HepG2 (cell line): ENCODE results near the gene EYA3. TPM values are rescaled to one million over a fixed set of nuclear protein-coding genes. Genes with fewer than 3 reads are reported as not detected.

Experiments used
- ATAC-seq: fragments of 200-7000 bp; cut with Tn5 transposase; 3 replicates; pipeline ENCODE4 v1.9.1; 2020; ENCODE audit warnings: mild to moderate bottlenecking, moderate library complexity
- BruUV-seq: library from RNA; stranded (reverse); fragments of 400-500 nt; replicated peaks from 2 replicates; lab custom pipeline; 2021; lab: Mats Ljungman, UMichigan
- CTCF ChIA-PET: fragments of 300-600 bp; formaldehyde crosslinking; extraction: SDS; loops from one replicate; lab custom pipeline; 2021; ENCODE audit warnings: low total read pairs, inconsistent platforms, low intra/inter-chr PET ratio; lab: Yijun Ruan, JAX
- POLR2A ChIA-PET: fragments of 350-600 bp; sonication (Branson Sonifier 250); formaldehyde crosslinking; loops from one replicate; lab custom pipeline; 2020; ENCODE audit warnings: antibody characterized with exemption, inconsistent platforms; lab: Yijun Ruan, JAX
- DNase-seq: peaks from one replicate; pipeline ENCODE4 v3.0.0-alpha.2; 2015; ENCODE audit warnings: low spot score
- FAIRE-seq: peaks from 3 replicates; lab custom pipeline; 2011; peaks lifted over from hg19 to GRCh38; lab: Jason Lieb, UNC
- H2AFZ ChIP-seq: one replicate; pipeline ENCODE4 v1.6.1; 2011; ENCODE audit warnings: low read length, inconsistent platforms
- H3K27ac ChIP-seq: fragments of 300-600 bp; 3 replicates; pipeline ENCODE4 v1.8.0; 2011; ENCODE audit warnings: mixed run types, mild to moderate bottlenecking, mixed read lengths, low read length, inconsistent platforms; ENCODE audit not compliant: insufficient read depth; ENCODE audit errors: extremely low read length
- H3K27me3 ChIP-seq, 2 experiments: fragments of 200-600 bp in 1 of 2; 2 replicates in 1 of 2; 3 replicates in 1 of 2; pipeline versions ENCODE4 v1.6.0 to v1.8.0; 2011; ENCODE audit warnings: low read length in 2 of 2, mild to moderate bottlenecking in 2 of 2, moderate library complexity in 2 of 2, inconsistent platforms in 1 of 2; ENCODE audit not compliant: insufficient read depth in 2 of 2, control insufficient read depth in 1 of 2
- H3K36me3 ChIP-seq, 2 experiments: fragments of 200-600 bp in 1 of 2; replicated peaks in 1 of 2; 2 replicates in 1 of 2; 3 replicates in 1 of 2; pipeline versions ENCODE4 v1.5.1 to v1.8.0; 2011; ENCODE audit warnings: low read length in 2 of 2, inconsistent platforms in 1 of 2; ENCODE audit not compliant: insufficient read depth in 2 of 2, control insufficient read depth in 1 of 2
- H3K4me1 ChIP-seq: 2 replicates; pipeline ENCODE4 v1.5.1; 2012; ENCODE audit warnings: low read length, inconsistent platforms; ENCODE audit not compliant: insufficient read depth
- H3K4me2 ChIP-seq: 2 replicates; pipeline ENCODE4 v1.6.0; 2011; ENCODE audit warnings: low read depth, low read length, inconsistent platforms
- H3K4me3 ChIP-seq, 3 experiments: fragments of 200-600 bp in 1 of 3; sonication (generic), shearing (Covaris generic) in 1 of 3; replicated peaks in 1 of 3; 2 replicates each; pipeline ENCODE4 v1.5.1; 2011 to 2016; ENCODE audit warnings: low read length in 3 of 3, inconsistent platforms in 2 of 3, low read depth in 2 of 3, mild to moderate bottlenecking in 2 of 3, control low read depth in 1 of 3, mixed read lengths in 1 of 3; ENCODE audit not compliant: insufficient read depth in 1 of 3
- H3K79me2 ChIP-seq: one replicate; pipeline ENCODE4 v1.6.1; 2011; ENCODE audit warnings: low read length, inconsistent platforms; ENCODE audit not compliant: insufficient read depth
- H3K9ac ChIP-seq: 2 replicates; pipeline ENCODE4 v1.6.0; 2011; ENCODE audit warnings: mild to moderate bottlenecking, low read depth, low read length, inconsistent platforms; ENCODE audit not compliant: insufficient read depth
- H3K9me3 ChIP-seq: 2 replicates; pipeline ENCODE4 v1.5.1; 2012; ENCODE audit warnings: mild to moderate bottlenecking, low read length
- H4K20me1 ChIP-seq: 2 replicates; pipeline ENCODE4 v1.6.0; 2011; ENCODE audit warnings: inconsistent platforms, mild to moderate bottlenecking, low read length, moderate library complexity; ENCODE audit not compliant: insufficient read depth
- CHCHD3 ChIP-seq: sonication (generic); formaldehyde crosslinking; IDR thresholded peaks from 2 replicates; pipeline ENCODE4 v1.8.0; 2022; ENCODE audit warnings: mild to moderate bottlenecking, missing genetic modification reagents, moderate library complexity
- DR1 ChIP-seq: sonication (generic); formaldehyde crosslinking; IDR thresholded peaks from 2 replicates; pipeline ENCODE4 v1.8.0; 2021; ENCODE audit warnings: mild to moderate bottlenecking, missing genetic modification reagents, inconsistent platforms
- FOSL1 ChIP-seq: sonication (generic); formaldehyde crosslinking; IDR thresholded peaks from 2 replicates; pipeline ENCODE4 v1.9.0; 2021; ENCODE audit warnings: missing genetic modification reagents, borderline replicate concordance
- FOXO1 ChIP-seq: sonication (generic); formaldehyde crosslinking; IDR thresholded peaks from 2 replicates; pipeline ENCODE4 v1.4.0; 2020; ENCODE audit warnings: missing genetic modification reagents
- GABPA ChIP-seq, 2 experiments: IDR thresholded peaks; 2 replicates each; pipeline ENCODE4 v1.6.1; 2011 to 2016; ENCODE audit warnings: low read depth in 2 of 2, low read length in 1 of 2, missing biosample characterization in 1 of 2, missing genetic modification characterization in 1 of 2
- MAFK ChIP-seq, 2 experiments: IDR thresholded peaks in 1 of 2; conservative IDR thresholded peaks in 1 of 2; 2 replicates each; pipeline ENCODE4 v1.6.1; 2011; ENCODE audit warnings: improper control_type of control experiment in 2 of 2, low read length in 2 of 2
- MBNL3 ChIP-seq: fragments of 250-450 bp; sonication (Bioruptor Pico); conservative IDR thresholded peaks from 2 replicates; pipeline ENCODE4 v1.8.0; 2022; ENCODE audit warnings: mild to moderate bottlenecking, inconsistent platforms
- NFATC3 ChIP-seq: sonication (generic); formaldehyde crosslinking; IDR thresholded peaks from 2 replicates; pipeline ENCODE4 v1.5.1; 2020; ENCODE audit warnings: mild to moderate bottlenecking, missing genetic modification reagents
- RNF2 ChIP-seq: fragments of 450-650 bp; conservative IDR thresholded peaks from 2 replicates; pipeline ENCODE4 v1.6.1; 2016; ENCODE audit warnings: low read depth
- RXRB ChIP-seq: IDR thresholded peaks from 2 replicates; pipeline ENCODE4 v1.6.1; 2016; ENCODE audit warnings: borderline replicate concordance, missing genetic modification reagents, missing compliant biosample characterization
- ZFY ChIP-seq: sonication (generic); formaldehyde crosslinking; IDR thresholded peaks from 2 replicates; pipeline ENCODE4 v1.4.0; 2020; ENCODE audit warnings: missing genetic modification reagents
- ZNF432 ChIP-seq: sonication (generic); formaldehyde crosslinking; IDR thresholded peaks from 2 replicates; pipeline ENCODE4 v1.5.0; 2020; ENCODE audit warnings: missing genetic modification reagents, mild to moderate bottlenecking, borderline replicate concordance
- ZSCAN21 ChIP-seq: sonication (generic); formaldehyde crosslinking; IDR thresholded peaks from 2 replicates; pipeline ENCODE4 v1.8.0; 2022; ENCODE audit warnings: mild to moderate bottlenecking, missing genetic modification reagents, moderate library complexity, borderline replicate concordance
- WGBS: methylation state at CpG from one replicate; pipeline ENCODE4 v1.1.6; 2017; ENCODE audit warnings: low lambda C conversion rate; 5-methylcytosine and 5-hydroxymethylcytosine counted together
- in situ Hi-C: cut with HindIII; loops from 2 replicates; pipeline ENCODE4 v1.10.0; 2017; ENCODE audit warnings: low pct_unique_long_range_greater_than_20kb; ENCODE audit not compliant: extremely low pct_ligation_motif_present
- intact Hi-C: fragments of 100-400 bp; cut with micrococcal nuclease; formaldehyde crosslinking; loops from one replicate; pipeline ENCODE4 v1.10.0; 2022; ENCODE audit not compliant: unreplicated experiment
- polyA plus RNA-seq, 8 experiments: library from polyadenylated mRNA; depleted of rRNA in 3 of 8; stranded (reverse) in 7 of 8; unstranded in 1 of 8; fragments of >200 nt; fragmentation: Illumina TruSeq in 4 of 8; extraction: Trizol in 4 of 8; gene quantifications; 2 replicates each; pipeline versions ENCODE4 v1.2.1 to v1.2.3, GENCODE V29; 2011 to 2016; ENCODE audit warnings: low read depth in 4 of 8, missing spikeins in 1 of 8, mixed read lengths in 1 of 8; ENCODE audit not compliant: insufficient read depth in 1 of 8
- total RNA-seq, 5 experiments: library from RNA; depleted of rRNA; stranded (reverse); fragments of >200 nt; fragmentation: Illumina TruSeq; extraction: Trizol; gene quantifications; 2 replicates each; pipeline ENCODE4 v1.2.3, GENCODE V29; 2016; ENCODE audit warnings: low read depth in 1 of 5
- TF ChIP-seq, protein P1 (sequence below): sonication (generic); formaldehyde crosslinking; conservative IDR thresholded peaks from 2 replicates; pipeline ENCODE4 v1.4.0; 2020; ENCODE audit warnings: missing genetic modification reagents
- TF ChIP-seq, protein P2 (sequence below): sonication (generic); formaldehyde crosslinking; IDR thresholded peaks from 2 replicates; pipeline ENCODE4 v1.9.0; 2021; ENCODE audit warnings: missing genetic modification reagents, borderline replicate concordance

The EYA3 gene
- total and polyA plus RNA-seq, 2 of the 13 experiments (the other 11 are each of a cell fraction or from before 2014, with no cell fraction given) = 13.9 to 19.7 TPM

DNA sequence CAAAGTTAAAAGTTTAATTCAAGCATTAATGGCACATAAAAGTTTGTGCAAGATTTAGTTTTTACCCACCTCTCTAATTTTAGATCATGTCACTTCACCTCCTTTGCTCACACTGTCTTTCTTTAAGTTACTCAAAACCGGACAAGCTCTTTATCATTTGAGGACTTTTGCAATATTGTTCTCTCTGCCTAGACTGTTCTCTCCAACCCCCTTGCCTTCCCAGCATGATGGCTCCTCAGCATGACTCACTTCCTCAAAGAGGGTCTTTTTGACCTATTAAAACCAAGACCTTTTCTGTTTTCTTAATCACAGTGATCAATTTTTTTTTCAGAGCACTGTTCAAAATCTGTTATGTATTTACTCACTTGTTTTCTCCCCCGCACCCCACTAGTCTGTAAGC lies 67.3 kb downstream of the EYA3 start:
- Histone ChIP-seq H3K4me2 (no peak overlapping the region), H3K4me3 (no peak overlapping the region), H3K9ac (no peak overlapping the region), H3K9me3 (no peaks in the 10 kb centered on the region), H4K20me1 (no peaks in the 10 kb centered on the region), H3K79me2 (no peaks in the 10 kb centered on the region), H3K27ac (no peak overlapping the region), H2AFZ (no peak overlapping the region), H3K27me3 (no peaks in the 10 kb centered on the region), H3K4me1 (no peaks in the 10 kb centered on the region), H3K36me3 (peaks cover 0 to 10% of the 10 kb centered on the region in 2 experiments; a peak in 2 of 5 replicates)
- TF ChIP-seq FOSL1 (CRISPR knock-in tag) (no peak), ZSCAN21 (CRISPR knock-in tag) (no peak), DR1 (no peak), CHCHD3 (CRISPR knock-in tag) (no peak), ZFY (CRISPR knock-in tag) (no peak), MBNL3 (CRISPR knock-in tag) (no peak), NFATC3 (CRISPR knock-in tag) (no peak), MAFK (conservative IDR thresholded peaks at IDR 0.05 in 1 of 2, IDR thresholded peaks at IDR 0.05 in 1 of 2; ENCODE audit: low read length in 2 of 2) (no peak), RXRB (CRISPR knock-in tag) (no peak), GABPA (IDR thresholded peaks at IDR 0.05; ENCODE audit: low read depth, low read length) (no peak), GABPA (CRISPR knock-in tag; IDR thresholded peaks at IDR 0.05; ENCODE audit: low read depth) (no peak), FOXO1 (no peak), RNF2 (no peak), ZNF432 (CRISPR knock-in tag) (no peak)
- TF ChIP-seq, protein P1, sequence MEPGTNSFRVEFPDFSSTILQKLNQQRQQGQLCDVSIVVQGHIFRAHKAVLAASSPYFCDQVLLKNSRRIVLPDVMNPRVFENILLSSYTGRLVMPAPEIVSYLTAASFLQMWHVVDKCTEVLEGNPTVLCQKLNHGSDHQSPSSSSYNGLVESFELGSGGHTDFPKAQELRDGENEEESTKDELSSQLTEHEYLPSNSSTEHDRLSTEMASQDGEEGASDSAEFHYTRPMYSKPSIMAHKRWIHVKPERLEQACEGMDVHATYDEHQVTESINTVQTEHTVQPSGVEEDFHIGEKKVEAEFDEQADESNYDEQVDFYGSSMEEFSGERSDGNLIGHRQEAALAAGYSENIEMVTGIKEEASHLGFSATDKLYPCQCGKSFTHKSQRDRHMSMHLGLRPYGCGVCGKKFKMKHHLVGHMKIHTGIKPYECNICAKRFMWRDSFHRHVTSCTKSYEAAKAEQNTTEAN (CRISPR knock-in tag) = no peak
- TF ChIP-seq, protein P2, sequence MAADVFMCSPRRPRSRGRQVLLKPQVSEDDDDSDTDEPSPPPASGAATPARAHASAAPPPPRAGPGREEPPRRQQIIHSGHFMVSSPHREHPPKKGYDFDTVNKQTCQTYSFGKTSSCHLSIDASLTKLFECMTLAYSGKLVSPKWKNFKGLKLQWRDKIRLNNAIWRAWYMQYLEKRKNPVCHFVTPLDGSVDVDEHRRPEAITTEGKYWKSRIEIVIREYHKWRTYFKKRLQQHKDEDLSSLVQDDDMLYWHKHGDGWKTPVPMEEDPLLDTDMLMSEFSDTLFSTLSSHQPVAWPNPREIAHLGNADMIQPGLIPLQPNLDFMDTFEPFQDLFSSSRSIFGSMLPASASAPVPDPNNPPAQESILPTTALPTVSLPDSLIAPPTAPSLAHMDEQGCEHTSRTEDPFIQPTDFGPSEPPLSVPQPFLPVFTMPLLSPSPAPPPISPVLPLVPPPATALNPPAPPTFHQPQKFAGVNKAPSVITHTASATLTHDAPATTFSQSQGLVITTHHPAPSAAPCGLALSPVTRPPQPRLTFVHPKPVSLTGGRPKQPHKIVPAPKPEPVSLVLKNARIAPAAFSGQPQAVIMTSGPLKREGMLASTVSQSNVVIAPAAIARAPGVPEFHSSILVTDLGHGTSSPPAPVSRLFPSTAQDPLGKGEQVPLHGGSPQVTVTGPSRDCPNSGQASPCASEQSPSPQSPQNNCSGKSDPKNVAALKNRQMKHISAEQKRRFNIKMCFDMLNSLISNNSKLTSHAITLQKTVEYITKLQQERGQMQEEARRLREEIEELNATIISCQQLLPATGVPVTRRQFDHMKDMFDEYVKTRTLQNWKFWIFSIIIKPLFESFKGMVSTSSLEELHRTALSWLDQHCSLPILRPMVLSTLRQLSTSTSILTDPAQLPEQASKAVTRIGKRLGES (CRISPR knock-in tag) = no peak
- FAIRE-seq = no peak
- DNase-seq = no peak
- WGBS = 96% methylated on average over 2 of the region's 2 CpGs
- no TSS peak for BruUV-seq
- intact Hi-C loops = loop anchor here (5.0 kb wide), 1 partner anchor 164 kb away; no protein-coding TSS in a partner anchor
- ATAC-seq = no peak
- in situ Hi-C loops = no loop called here
- POLR2A ChIA-PET = no interaction called here
- CTCF ChIA-PET = no interaction called here
